Common myeloid progenitor, CD34-positive (primary cell): Measurements from ENCODE around the gene EDN3.

ENCODE experiments used
- CTCF ChIA-PET: fragments of 350-600 bp; sonication (Branson Sonifier 250); formaldehyde crosslinking; loops from one replicate; lab custom pipeline; 2021; ENCODE audit warnings: antibody characterized with exemption; lab: Charles Lee
- POLR2A ChIA-PET: fragments of 350-600 bp; sonication (Branson Sonifier 250); formaldehyde crosslinking; loops from one replicate; lab custom pipeline; 2021; ENCODE audit warnings: antibody characterized with exemption; lab: Charles Lee
- DNase-seq, 3 donors: peaks; one replicate each; pipeline versions ENCODE4 v3.0.0 to v3.0.0-alpha.2; 2013
- H3K27ac ChIP-seq, 2 experiments: 1 replicate in 1 of 2; 2 replicates in 1 of 2; pipeline ENCODE4 v1.7.0; 2013; ENCODE audit warnings: inconsistent platforms in 2 of 2, low read length in 2 of 2, mild to moderate bottlenecking in 2 of 2, low read depth in 1 of 2, moderate library complexity in 1 of 2; ENCODE audit not compliant: severe bottlenecking in 2 of 2, insufficient read depth in 1 of 2, poor library complexity in 1 of 2
- H3K27me3 ChIP-seq, 5 experiments: replicated peaks in 2 of 5; 1 replicate in 3 of 5; 2 replicates in 2 of 5; pipeline versions ENCODE4 v1.6.1 to v1.7.0; 2013; ENCODE audit warnings: low read length in 4 of 5, mild to moderate bottlenecking in 2 of 5, moderate library complexity in 2 of 5, inconsistent platforms in 1 of 5; ENCODE audit not compliant: insufficient read depth in 5 of 5, control insufficient read depth in 4 of 5
- H3K36me3 ChIP-seq, 4 experiments: 1 replicate in 2 of 4; 2 replicates in 2 of 4; pipeline versions ENCODE4 v1.6.1 to v1.7.0; 2013; ENCODE audit warnings: low read length in 3 of 4, control low read depth in 1 of 4, mild to moderate bottlenecking in 1 of 4; ENCODE audit not compliant: control insufficient read depth in 4 of 4, insufficient read depth in 4 of 4
- H3K4me1 ChIP-seq, 4 experiments: 1 replicate in 3 of 4; 2 replicates in 1 of 4; pipeline versions ENCODE4 v1.6.1 to v1.7.1; 2013; ENCODE audit warnings: low read length in 3 of 4, mild to moderate bottlenecking in 3 of 4, control low read depth in 1 of 4, inconsistent platforms in 1 of 4, moderate library complexity in 1 of 4; ENCODE audit not compliant: control insufficient read depth in 4 of 4, insufficient read depth in 4 of 4; ENCODE audit errors: control extremely low read depth in 1 of 4
- H3K4me3 ChIP-seq, 7 experiments: 1 replicate in 4 of 7; 2 replicates in 3 of 7; pipeline versions ENCODE4 v1.5.1 to v1.7.0; 2013; ENCODE audit warnings: mild to moderate bottlenecking in 7 of 7, low read length in 6 of 7, moderate library complexity in 6 of 7, inconsistent platforms in 2 of 7, low read depth in 2 of 7, control low read depth in 1 of 7; ENCODE audit not compliant: insufficient read depth in 4 of 7, control insufficient read depth in 1 of 7; ENCODE audit errors: extremely low read depth in 1 of 7
- H3K9me3 ChIP-seq, 5 experiments: 1 replicate in 4 of 5; 2 replicates in 1 of 5; pipeline versions ENCODE4 v1.6.1 to v1.7.1; 2013; ENCODE audit warnings: low read length in 4 of 5, mild to moderate bottlenecking in 2 of 5, inconsistent platforms in 1 of 5, low read depth in 1 of 5, moderate library complexity in 1 of 5; ENCODE audit not compliant: control insufficient read depth in 4 of 5, insufficient read depth in 2 of 5; ENCODE audit errors: control extremely low read depth in 1 of 5
- WGBS: methylation state at CpG from one replicate; pipeline ENCODE4 v1.1.5; 2013; ENCODE audit not compliant: insufficient coverage; 5-methylcytosine and 5-hydroxymethylcytosine counted together

Gene EDN3

GRCh38 chr20:59346061-59346460 lies 45.6 kb downstream of the EDN3 start:
- Histone ChIP-seq H3K36me3 (no peaks in the 10 kb centered on the region), H3K4me1 (peaks cover 0 to 13% (median 12%) of the 10 kb centered on the region in 4 experiments), H3K27me3 (peaks cover 0 to 2% (median 0%) of the 10 kb centered on the region in 5 experiments), H3K27ac (no peak overlapping the region), H3K4me3 (no peak overlapping the region), H3K9me3 (peaks cover 0 to 9% (median 0%) of the 10 kb centered on the region in 5 experiments)
- DNase-seq, result no peak
- ChIA-PET POLR2A (no interaction called here), CTCF (no interaction called here)
- WGBS, result 90% methylated on average over 2 of the region's 2 CpGs

GRCh38 chr20:59349277-59349676 lies 48.9 kb downstream of the EDN3 start:
- H3K9me3 ChIP-seq, result peaks cover 0 to 2% (median 0%) of the 10 kb centered on the region in 5 experiments

GRCh38 chr20:59350330-59351156 lies 50.1 kb downstream of the EDN3 start:
- Histone ChIP-seq H3K4me1 (no peaks in the 10 kb centered on the region), H3K27me3 (peaks cover 0 to 2% (median 0%) of the 10 kb centered on the region in 5 experiments), H3K9me3 (no peaks in the 10 kb centered on the region), H3K4me3 (no peak overlapping the region), H3K27ac (no peak overlapping the region), H3K36me3 (no peaks in the 10 kb centered on the region)
- ChIA-PET CTCF (no interaction called here), POLR2A (no interaction called here)
- no peak for DNase-seq
- 92% methylated on average over 8 of the region's 10 CpGs for WGBS

More at GRCh38 chr20:59349277-59349676, 48.9 kb downstream of the EDN3 start:
- Histone ChIP-seq H3K27ac (no peak overlapping the region), H3K27me3 (peaks cover 0 to 2% (median 0%) of the 10 kb centered on the region in 5 experiments), H3K36me3 (no peaks in the 10 kb centered on the region), H3K4me1 (no peaks in the 10 kb centered on the region), H3K4me3 (no peak overlapping the region)
- CTCF ChIA-PET, result no interaction called here
- 100% methylated on average over 1 of the region's 1 CpG for WGBS
- DNase-seq, result no peak
- POLR2A ChIA-PET, result no interaction called here

GRCh38 chr20:59351157-59352040 lies 51.0 kb downstream of the EDN3 start:
- ChIA-PET CTCF (interaction anchor here (2.0 kb wide), 1 partner anchor 8 kb away, joined by 5 read pairs; no protein-coding TSS in a partner anchor), POLR2A (no interaction called here)
- Histone ChIP-seq H3K4me1 (no peaks in the 10 kb centered on the region), H3K27me3 (peaks cover 0 to 2% (median 0%) of the 10 kb centered on the region in 5 experiments), H3K9me3 (no peaks in the 10 kb centered on the region), H3K27ac (no peak overlapping the region), H3K36me3 (no peaks in the 10 kb centered on the region), H3K4me3 (no peak overlapping the region)
- 93% methylated on average over 5 of the region's 10 CpGs for WGBS
- DNase-seq, result no peak

- no peaks in the 10 kb centered on the region for H3K27me3 ChIP-seq
- 92% methylated on average over 3 of the region's 4 CpGs for WGBS
- no peak for DNase-seq
- H3K27ac ChIP-seq, result no peak overlapping the region
- no peaks in the 10 kb centered on the region for H3K9me3 ChIP-seq
- ChIA-PET CTCF (interaction anchor here (2.0 kb wide), 1 partner anchor 10 kb away, joined by 5 read pairs; no protein-coding TSS in a partner anchor), POLR2A (no interaction called here)
- no peaks in the 10 kb centered on the region for H3K4me1 ChIP-seq
- no peaks in the 10 kb centered on the region for H3K36me3 ChIP-seq
- no peak overlapping the region for H3K4me3 ChIP-seq
Measured at GRCh38 chr20:59352541-59352940, 52.1 kb downstream of the EDN3 start.

- DNase-seq, result no peak
- no peaks in the 10 kb centered on the region for H3K9me3 ChIP-seq
- ChIA-PET POLR2A (no interaction called here), CTCF (interaction anchor here (2.0 kb wide), 1 partner anchor 10 kb away, joined by 5 read pairs; no protein-coding TSS in a partner anchor)
- no peak overlapping the region for H3K4me3 ChIP-seq
- WGBS, result 99% methylated on average over 8 of the region's 9 CpGs
- no peaks in the 10 kb centered on the region for H3K4me1 ChIP-seq
- no peaks in the 10 kb centered on the region for H3K27me3 ChIP-seq
- no peaks in the 10 kb centered on the region for H3K36me3 ChIP-seq
- no peak overlapping the region for H3K27ac ChIP-seq
Measured at GRCh38 chr20:59352990-59353389, 52.6 kb downstream of the EDN3 start.
